Measurements from ENCODE around the gene CDH16.
A peak's percentile ranks its signal among the peaks of the same experiment; 100 is the strongest.
"Not testable (repeated sequence)": the region's sequence is repeated elsewhere in the genome, so short reads cannot be mapped to it uniquely, and the experiment has no call there.

The CDH16 gene

GRCh38 chr16:66908116-66908515 lies 10.6 kb downstream of the CDH16 start:
- no peak for DNase-seq

DNA sequence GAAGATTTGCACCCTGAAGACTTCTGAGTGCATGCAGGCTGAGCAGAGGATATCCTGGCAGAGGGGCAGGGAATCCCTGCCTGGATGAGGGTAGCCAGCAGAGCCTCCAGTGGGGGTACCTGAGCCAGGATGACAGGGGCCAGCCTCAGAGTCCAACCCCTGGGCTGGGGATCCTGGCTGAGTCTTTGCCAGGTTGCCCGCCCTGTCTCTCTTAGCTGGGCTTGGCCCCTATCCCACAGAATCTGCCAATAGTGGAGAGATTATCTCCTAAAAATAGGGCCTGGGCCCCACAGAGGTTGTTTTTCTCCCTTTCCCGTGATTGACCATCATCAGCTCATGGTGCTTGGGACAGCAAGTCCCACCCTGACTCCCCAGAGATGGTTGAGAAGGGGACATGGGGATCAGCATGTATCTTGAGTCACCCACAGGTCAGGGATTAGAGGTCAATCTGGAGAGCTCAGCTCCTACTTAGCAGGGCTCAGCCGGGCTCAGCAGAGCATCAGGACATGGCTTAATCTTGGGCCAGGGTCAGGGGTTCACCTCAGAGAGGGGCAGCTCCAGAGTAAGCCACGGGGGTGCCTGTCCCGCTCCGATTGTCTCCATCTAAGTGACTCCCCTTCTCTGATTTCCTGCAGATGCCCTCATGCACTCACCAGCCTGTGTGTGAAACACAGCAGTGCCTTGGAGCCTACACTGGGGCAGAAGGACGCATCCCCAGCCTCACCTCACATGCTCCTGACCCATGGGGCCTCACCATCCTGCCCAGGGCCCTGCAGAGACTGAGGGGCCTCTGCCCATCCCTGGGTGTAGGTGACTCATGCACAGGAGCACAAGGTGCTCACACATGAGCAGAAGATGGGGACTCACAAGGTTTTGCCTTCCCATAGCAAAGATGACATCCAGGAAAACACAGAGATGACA lies 11.5 kb downstream of the CDH16 start:
- no peak for DNase-seq

- DNase-seq, result no peak
Measured at GRCh38 chr16:66905633-66906539, 12.8 kb downstream of the CDH16 start.

DNA sequence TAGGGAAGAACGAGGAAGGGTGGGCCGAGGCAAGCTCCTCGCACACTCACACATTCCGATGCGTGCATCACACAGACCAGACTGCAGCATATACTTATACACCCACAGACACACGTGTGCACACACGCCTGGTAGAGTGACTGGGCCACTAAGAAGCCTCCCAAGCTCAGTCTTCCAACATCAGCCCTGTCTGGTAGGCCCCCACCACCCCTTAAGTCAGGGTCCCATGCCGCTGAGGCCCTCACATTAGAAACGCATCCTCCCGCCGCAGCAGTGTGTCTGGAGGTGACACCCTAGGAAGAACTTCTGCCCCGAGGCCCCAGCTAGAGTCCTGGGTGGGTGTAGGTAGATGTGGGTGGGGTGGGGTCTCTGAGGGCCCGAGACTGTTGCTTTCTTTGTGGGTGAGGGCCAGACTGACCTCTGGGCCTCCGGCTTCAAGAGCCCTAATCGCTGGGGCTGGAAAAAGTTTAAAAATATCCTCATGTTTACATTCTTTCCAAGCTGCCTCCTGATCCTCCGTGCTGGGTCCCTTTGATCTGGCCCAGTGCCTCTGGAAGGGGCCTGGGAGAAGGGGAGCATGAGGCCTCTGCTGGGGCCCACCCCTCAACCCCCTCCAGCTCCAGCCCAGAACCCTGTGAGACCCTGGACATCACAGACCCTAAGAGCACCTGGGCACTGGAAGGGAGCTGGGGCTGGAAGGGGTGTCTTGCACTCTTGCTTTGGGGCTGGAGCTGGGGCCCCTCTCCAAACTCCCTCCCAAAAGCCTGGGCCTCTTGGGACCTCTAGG lies 13.6 kb downstream of the CDH16 start:
- DNase-seq, result no peak

- no peak for DNase-seq
Measured at GRCh38 chr16:66904428-66904845, 14.2 kb downstream of the CDH16 start.

GRCh38 chr16:66903544-66904427 lies 14.9 kb downstream of the CDH16 start:
- DNase-seq, result no peak

DNA sequence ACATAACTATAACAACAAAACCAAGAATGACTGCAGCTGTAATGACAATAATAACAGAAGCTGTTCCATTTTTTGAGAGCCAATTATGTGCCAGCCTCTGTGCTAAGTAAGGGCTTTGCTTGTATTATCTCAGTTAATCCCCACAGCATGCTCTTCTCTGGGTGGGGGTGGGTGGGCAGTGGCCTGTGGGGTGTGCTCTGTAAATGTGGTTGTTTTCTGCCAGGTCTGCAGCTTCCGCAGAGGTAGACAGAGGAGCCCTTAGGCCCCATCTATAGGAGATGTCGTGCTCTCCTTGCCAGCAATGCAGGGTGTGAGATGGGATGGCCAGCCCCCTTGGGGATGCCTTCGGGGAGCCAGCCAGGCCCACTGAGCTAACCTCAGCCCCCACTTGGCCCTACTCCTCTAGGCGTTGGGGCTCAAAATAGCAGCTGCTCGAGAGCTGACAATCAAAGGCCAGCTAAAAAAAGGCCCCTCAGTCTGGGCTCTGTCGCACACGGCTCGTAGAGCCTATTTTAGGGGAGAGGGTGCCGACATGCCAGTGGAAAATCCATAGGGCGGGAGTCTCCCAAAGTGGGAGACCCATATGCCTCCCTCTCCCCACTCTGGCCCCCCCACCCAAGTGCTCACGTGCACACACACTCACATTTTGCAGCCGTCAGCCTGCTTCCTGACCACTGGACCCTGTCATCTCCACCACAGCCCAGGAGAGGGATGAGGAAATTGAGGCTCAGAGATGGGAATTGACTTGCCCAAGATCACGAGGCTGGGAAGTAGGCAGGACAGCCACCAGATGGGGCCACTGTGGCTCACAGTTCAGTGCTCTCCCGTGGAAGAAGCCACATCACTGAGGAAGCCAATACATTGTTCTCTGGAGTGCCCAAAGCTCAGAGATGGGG lies 15.8 kb downstream of the CDH16 start:
- no peak for DNase-seq

DNA sequence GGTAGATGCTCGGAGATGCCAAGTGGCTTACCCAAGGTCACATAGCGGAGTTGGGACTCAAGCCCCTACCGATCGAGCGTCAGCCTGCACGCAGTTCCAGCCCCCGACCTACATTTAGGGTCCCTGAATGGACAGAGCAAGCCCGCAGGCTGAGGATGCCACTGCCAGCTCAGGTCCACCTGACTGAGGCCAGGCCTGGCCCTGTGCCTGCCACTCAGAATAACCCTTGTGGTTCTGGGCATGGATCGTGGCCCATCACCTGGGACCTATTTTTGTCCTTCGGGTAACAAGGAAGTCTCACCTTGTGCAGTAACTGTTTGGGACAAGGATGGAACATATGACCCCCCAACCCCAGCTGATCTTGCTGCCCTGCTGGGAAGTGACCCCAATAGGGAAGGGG lies 17.1 kb downstream of the CDH16 start:
- DNase-seq, result no peak

- DNase-seq, result no peak
Measured at GRCh38 chr16:66900721-66901441, 17.8 kb downstream of the CDH16 start.

DNA sequence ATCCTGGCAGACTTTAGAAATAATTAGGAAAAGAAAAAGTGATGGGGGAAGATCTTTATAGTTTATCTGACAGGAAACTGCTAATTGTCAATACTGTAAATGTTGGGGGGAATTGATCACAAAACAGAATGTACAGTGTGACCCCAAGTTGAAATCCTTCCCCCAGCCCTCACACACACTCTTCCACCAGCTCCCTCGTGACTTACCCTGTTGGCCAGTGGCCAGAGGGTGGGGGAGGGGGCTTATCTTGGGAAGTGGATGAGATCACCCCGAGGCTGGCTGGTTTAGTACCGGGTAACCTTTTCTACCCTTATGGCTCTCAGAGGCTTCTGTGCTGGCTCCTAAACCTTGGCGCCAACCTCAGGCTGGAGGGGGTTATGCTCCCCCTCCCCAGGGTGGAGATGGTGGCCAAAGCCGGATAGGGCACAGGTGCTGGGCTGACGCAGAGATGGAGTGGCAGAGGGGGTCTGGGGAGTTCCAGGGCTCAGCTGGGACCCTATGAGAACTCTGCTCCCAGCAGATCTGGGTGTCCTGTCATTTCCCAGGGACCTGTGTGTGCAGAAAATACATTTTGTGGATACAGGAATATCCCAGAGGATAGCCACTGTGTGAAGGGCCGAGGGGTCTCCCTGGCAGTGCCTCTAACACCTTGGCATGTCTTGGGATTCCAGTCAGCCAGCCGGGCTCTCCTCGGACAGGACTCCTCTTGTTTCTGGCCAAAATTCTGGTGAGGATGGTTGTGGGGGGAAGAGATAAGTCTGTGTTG lies 18.6 kb downstream of the CDH16 start:
- DNase-seq, result no peak

GRCh38 chr16:66899310-66899944 lies 19.3 kb downstream of the CDH16 start:
- no peak for DNase-seq

- DNase-seq, result no peak
Measured at GRCh38 chr16:66898933-66899309, 19.8 kb downstream of the CDH16 start.

DNA sequence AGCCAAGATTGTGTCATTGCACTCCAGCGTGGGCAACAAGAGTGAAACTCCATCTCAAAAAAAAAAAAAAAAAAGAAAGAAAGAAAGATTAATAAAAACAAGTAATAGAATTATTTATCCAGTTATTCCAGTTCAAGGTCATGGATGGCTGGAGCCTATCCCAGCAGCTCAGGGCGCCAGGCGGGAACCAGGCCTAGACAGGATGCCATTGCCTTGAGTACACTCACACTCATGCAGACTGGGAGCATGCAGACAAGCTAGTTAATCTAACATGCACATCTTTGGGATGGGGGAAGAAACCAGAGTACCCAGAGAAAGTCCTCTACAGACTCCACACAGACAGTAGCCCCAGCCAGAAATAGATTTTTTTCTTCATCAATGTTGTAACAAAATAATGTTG lies 20.5 kb downstream of the CDH16 start:
- no peak for DNase-seq

DNA sequence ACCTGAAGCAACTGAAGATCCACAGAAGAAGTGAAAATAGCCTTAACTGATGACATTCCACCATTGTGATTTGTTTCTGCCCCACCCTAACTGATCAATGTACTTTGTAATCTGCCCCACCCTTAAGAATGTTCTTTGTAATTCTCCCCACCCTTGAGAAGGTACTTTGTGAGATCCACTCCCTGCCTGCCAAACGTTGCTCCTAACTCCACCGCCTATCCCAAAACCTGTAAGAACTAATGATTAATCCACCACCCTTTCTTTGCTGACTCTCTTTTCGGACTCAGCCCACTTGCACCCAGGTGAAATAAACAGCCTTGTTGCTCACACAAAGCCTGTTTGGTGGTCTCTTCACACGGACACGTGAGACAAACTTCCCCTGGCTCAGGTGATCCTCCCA lies 22.0 kb downstream of the CDH16 start:
- not testable (repeated sequence) for DNase-seq

DNA sequence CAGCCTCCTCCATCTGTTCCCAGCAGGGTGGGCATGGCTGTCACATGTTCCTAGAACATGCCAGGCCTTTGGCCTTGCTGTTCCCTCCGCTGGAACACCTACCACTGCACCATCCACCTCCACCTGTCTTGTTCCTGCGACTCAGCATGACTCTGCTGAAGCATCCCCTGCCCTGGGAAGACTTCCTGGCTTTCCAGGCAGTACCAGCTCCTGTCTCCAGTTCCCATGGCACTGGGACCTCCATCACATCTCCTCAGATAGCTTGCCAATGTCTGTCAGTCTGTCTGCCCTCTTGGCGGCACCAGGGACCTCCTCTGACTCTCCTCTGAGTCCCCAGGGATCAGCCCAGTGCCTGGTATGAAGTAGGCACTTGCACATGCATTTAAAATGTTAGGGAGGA lies 22.7 kb downstream of the CDH16 start:
- no peak for DNase-seq

- DNase-seq, result no peak
Measured at GRCh38 chr16:66895689-66895979, 23.1 kb downstream of the CDH16 start.

DNA sequence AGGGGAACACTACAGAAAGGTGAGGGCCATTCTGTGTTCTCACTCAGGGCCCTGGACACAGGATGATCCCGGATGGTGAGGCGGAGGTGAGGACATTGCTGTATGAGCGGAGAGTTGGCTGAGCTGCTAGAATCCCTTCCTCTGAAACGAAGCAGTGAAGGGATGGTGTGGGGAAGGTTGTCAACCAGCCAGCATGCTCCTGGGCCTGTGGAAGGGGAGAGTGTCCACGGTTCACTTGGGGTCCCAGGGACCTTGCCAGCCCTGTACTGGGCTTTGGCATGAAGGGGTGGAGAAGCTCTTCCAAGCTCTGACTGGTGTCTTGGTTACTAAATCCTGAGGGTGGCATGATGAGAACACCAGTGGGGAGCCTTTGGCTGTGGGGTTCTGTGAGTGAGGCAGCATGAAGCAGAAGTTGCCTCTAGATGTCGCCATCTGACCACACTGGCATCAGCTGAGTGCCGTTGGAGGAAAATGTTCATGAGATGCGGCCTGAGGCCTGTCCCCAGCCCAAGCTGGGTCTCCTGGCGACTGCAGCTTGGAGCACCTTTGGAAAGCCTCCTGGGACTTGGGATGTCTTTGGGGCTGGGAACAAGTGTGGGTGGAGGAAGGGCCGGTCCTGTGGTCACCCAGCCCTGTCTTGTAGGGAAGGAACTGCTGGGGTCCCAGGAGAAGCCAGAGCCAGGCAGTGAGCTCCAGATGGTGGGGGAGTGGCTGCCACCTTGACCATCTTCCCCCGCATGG lies 23.6 kb downstream of the CDH16 start:
- DNase-seq, result peak; percentile 49

- no peak for DNase-seq
Measured at GRCh38 chr16:66894055-66894454, 24.6 kb downstream of the CDH16 start.
